ENCODE results near the gene TBCK. TPM values are rescaled to one million over a fixed set of nuclear protein-coding genes. Genes with fewer than 3 reads are reported as not detected.

The TBCK gene
- total RNA-seq, 1 donor from 2014 or later = 77.8 TPM

- no peak for DNase-seq (ENCODE audit: low spot score, unreplicated experiment)
- H3K36me3 Mint-ChIP-seq (ENCODE audit: insufficient read depth) = peaks cover 88% of the 10 kb centered on the region
- H3K9me3 Mint-ChIP-seq (ENCODE audit: low read depth) = peaks cover 67% of the 10 kb centered on the region
Observed at GRCh38 chr4:106109929-106110328, 206.1 kb downstream of the TBCK start.

GRCh38 chr4:106105697-106106096 is 210.3 kb downstream of the TBCK start:
- TF ChIP-seq CTCF (IDR thresholded peaks at IDR 0.05; ENCODE audit: unreplicated experiment) = no peak
- H3K4me3 Mint-ChIP-seq (ENCODE audit: low read depth) = no peak overlapping the region
- H3K4me1 Mint-ChIP-seq (ENCODE audit: low read depth) = no peaks in the 10 kb centered on the region
- no peaks in the 10 kb centered on the region for H3K27me3 Mint-ChIP-seq
- H3K27ac Mint-ChIP-seq = no peak overlapping the region
- H3K36me3 Mint-ChIP-seq (ENCODE audit: insufficient read depth) = peaks cover 49% of the 10 kb centered on the region
- H3K9me3 Mint-ChIP-seq (ENCODE audit: low read depth) = peaks cover 35% of the 10 kb centered on the region
- no peak for DNase-seq (ENCODE audit: low spot score, unreplicated experiment)

More at GRCh38 chr4:106109929-106110328, 206.1 kb downstream of the TBCK start:
- Mint-ChIP-seq H3K27me3 (no peaks in the 10 kb centered on the region), H3K4me1 (ENCODE audit: low read depth) (no peaks in the 10 kb centered on the region), H3K27ac (no peak overlapping the region), H3K4me3 (ENCODE audit: low read depth) (no peak overlapping the region)
- no peak for TF ChIP-seq CTCF (IDR thresholded peaks at IDR 0.05; ENCODE audit: unreplicated experiment)

GRCh38 chr4:106104276-106104675 is 211.7 kb downstream of the TBCK start:
- H3K36me3 Mint-ChIP-seq (ENCODE audit: insufficient read depth) = peaks cover 36% of the 10 kb centered on the region
- H3K4me1 Mint-ChIP-seq (ENCODE audit: low read depth) = no peaks in the 10 kb centered on the region
- no peak for DNase-seq (ENCODE audit: low spot score, unreplicated experiment)
- no peak overlapping the region for H3K4me3 Mint-ChIP-seq (ENCODE audit: low read depth)
- H3K27ac Mint-ChIP-seq = no peak overlapping the region
- no peak for TF ChIP-seq CTCF (IDR thresholded peaks at IDR 0.05; ENCODE audit: unreplicated experiment)
- no peaks in the 10 kb centered on the region for H3K27me3 Mint-ChIP-seq
- H3K9me3 Mint-ChIP-seq (ENCODE audit: low read depth) = peaks cover 26% of the 10 kb centered on the region

GRCh38 chr4:106096454-106096853 is 219.6 kb downstream of the TBCK start:
- Mint-ChIP-seq H3K27ac (no peak overlapping the region), H3K4me3 (ENCODE audit: low read depth) (no peak overlapping the region), H3K27me3 (no peaks in the 10 kb centered on the region), H3K9me3 (ENCODE audit: low read depth) (peaks cover 5% of the 10 kb centered on the region), H3K36me3 (ENCODE audit: insufficient read depth) (peaks cover 22% of the 10 kb centered on the region), H3K4me1 (ENCODE audit: low read depth) (no peaks in the 10 kb centered on the region)
- DNase-seq (ENCODE audit: low spot score, unreplicated experiment) = no peak
- TF ChIP-seq CTCF (IDR thresholded peaks at IDR 0.05; ENCODE audit: unreplicated experiment) = no peak

GRCh38 chr4:106095408-106095807 is 220.6 kb downstream of the TBCK start:
- Mint-ChIP-seq H3K9me3 (ENCODE audit: low read depth) (peaks cover 15% of the 10 kb centered on the region), H3K4me1 (ENCODE audit: low read depth) (no peaks in the 10 kb centered on the region), H3K27ac (no peak overlapping the region), H3K36me3 (ENCODE audit: insufficient read depth) (peaks cover 32% of the 10 kb centered on the region), H3K27me3 (no peaks in the 10 kb centered on the region), H3K4me3 (ENCODE audit: low read depth) (no peak overlapping the region)
- TF ChIP-seq CTCF (IDR thresholded peaks at IDR 0.05; ENCODE audit: unreplicated experiment) = no peak
- DNase-seq (ENCODE audit: low spot score, unreplicated experiment) = no peak

All from progenitor cell of endocrine pancreas (in vitro differentiated cells).